Stimulated activated CD8-positive, alpha-beta memory T cell treated with anti-CD3 and anti-CD28 coated beads, Interleukin-4, amount 100 ng/mL, for 1 hour (primary cell): ENCODE data around the gene HRAS.
"Not testable (repeated sequence)": the region's sequence is repeated elsewhere in the genome, so short reads cannot be mapped to it uniquely, and the experiment has no call there.

Experiments used
- DNase-seq, 2 donors: peaks; one replicate each; pipeline ENCODE4 v3.0.0-alpha.2; 2020; ENCODE audit warnings: low read depth in 2 of 2, low spot score in 1 of 2

HRAS gene

DNA sequence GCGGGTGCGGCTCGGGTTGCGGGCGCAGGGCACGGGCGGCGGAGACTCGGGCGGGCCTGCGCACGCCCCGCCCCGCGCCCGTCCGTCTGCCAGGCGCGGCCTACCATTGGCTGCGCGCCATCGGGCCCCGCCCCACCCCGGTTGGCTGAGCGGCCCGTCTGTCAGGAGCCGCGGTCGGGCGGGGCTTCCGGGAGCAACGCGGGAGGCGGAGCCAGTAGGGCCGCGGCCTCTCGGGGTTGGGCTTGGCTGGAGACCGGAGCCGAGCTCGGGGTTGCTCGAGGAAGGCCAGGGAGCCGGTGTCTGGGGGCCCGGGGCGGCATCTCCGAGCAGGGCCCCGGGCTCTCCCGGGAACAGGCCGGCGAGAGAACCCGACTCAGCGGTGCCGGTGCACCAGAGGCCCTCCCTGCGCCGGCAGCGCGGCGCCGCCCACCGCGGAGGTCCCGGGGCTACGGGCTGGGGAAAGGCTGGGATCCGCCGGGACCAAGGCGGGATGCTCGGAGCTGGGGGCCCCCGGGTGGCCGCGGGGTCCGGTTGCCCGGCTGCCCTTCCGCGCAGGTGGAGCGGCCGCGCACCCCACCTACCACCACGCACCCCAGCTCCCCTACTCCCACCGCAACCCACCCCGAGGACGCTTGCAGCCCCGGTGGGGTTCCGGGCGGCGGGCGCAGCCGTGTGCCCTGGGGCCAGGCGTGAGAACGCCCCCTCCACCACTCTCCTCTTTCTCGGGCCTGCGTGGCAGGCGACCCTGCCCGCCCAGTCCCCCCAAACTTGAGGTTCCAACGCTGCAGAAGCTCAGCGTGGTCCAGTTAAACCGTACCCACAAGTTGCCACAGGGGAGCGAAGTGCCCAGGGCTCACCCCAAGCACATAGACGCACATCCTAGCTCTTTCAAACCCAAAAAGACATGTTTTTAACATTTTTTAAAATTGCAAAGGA lies at the start of gene HRAS:
Gene HRAS, minus strand, starts transcription at position 58 of the 936 bp plus-strand sequence.
- DNase-seq, result peak; percentile 80 to 92

DNA sequence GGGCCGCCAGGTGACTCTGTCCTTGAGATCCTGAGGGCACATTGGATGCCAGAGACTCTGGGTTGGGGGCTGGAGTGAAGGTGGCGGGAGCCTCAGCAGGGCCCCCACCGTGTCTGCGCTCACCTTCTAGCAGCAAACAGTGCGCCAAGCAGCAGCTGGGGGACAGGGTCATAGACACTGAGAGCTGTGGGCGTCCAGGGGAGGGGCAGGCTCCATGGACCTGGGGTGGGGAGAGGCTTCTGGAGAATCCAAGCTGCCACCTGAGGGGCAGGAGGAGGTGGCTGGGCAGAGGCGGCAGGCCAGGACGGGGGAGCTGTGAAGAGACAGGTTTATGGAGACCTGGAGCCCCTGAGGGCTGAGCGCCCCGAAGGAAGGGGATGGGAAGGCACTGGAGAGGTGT lies 48.9 kb upstream of the HRAS start:
- DNase-seq, result no peak

DNA sequence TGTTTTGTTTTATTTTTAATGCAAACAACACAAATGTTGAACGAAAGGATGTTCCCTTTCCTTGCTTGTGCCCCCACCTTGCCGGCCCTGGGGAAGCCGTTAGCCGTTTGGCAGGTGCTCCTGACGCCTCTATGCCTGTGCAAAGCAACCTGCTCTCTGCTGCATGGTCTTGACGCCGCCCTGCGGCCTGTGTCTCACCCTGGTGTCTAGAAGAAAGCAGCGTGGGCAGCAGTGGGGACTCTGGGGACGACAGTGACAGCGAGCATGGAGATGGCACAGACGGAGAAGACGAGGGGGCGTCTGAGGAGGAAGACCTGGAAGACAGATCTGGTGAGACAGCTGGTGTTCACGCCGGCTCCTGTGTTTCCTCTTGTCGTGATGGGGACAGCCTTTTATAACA lies 46.4 kb upstream of the HRAS start:
- DNase-seq, result no peak

DNA sequence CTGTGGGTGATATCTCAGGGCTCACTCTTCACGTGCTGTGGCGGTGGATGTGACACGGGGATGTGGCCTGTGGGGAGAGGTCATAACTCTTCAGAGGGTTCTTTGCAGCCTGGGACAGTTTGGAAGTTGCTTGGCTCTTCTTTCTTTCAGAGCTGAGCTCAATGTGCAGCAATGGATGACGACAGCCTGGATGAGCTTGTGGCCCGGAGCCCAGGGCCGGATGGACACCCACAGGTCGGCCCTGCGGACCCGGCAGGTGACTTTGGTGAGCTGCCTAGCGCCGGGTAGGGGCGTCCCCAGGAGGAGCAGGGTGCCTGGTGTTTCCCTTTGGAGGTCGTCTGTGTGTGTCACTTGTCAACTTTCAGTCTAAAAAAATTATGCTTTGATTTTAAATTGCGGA lies 46.0 kb upstream of the HRAS start:
- DNase-seq, result no peak

DNA sequence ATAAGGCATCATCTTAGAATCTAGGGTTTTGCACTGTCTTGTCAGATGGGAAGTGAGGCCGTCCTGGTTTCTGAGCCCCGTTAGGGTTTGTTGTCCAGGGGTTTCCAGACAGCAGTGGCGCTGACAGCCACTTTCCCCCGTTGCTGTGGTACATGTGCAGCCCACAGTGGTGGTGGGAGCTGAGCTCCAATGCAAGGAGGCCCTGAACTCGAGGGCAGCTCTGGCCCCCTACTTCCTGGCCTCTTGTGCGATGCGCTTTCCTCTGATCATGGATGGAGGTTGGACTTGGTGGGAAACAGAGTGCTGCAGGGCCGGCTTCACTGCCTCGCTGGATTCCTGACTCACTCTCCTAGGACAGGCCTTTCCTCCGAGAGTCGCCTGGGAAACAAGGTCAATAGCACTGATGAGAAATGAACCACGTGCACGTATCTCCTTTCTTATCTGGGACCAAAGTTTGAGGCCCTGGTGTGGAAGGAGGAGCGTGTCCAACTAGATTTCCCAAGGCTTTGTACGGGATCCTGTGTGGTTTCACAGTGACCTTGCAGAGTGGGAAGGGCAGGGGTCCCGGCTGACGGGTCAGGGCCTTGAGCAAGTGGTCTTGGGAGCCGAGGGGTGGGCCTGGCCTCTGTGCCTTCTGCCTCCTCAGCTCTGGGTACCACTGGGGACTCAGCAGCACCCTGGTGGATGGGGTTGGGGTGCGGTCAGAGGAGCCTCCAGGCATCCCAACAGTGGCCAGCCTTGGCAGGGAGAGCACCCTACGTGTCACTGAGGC lies 44.6 kb upstream of the HRAS start:
- no peak for DNase-seq

DNA sequence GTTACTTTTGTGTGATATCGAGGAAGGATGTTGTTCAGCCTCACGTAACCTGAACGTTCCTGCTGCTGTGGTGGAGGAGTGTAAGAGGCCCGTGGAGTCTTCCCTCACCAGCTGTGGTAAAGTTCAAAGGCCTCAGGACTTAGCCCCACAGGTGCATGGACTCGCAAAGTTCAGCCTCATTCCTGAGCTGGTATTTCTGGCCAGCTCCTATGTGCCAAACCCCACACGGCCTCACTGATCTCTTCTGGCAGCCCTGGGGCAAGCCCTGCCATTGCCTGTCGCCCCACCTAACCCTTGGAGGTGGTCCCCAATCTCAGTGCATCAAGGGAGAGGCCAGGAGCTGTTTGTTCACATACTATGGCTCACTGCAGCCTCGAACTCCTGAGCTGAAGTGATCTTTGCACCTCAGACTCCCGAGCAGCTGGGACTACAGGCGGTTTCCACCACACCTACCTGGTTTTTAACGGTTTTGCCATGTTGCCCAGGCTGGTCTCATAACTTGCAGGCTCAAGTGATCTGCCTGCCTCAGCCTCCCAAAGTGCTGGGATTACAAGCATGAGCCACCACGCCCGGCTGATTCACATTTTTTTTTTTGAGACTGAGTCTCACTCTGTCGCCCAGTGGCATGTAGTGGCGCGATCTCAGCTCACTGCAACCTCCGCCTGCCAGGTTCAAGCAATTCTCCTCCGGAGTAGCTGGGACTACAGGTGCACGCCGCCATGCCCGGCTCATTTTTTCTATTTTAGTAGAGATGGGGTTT lies 43.1 kb upstream of the HRAS start:
- DNase-seq, result no peak

DNA sequence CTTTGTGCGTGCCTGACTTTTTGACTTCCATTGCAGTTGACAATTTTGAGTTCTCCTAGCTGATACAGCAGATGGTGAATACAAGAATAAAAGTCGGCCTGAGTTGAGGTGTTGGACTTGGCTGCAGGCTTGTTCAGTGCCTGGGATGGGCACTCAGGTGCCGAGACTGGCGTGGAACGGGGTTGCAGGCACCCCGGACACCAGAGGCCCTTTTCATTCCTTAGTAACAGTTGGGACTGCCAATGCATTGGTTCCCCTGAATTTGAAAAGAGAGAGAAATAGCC lies 42.2 kb upstream of the HRAS start:
- DNase-seq, result no peak

DNA sequence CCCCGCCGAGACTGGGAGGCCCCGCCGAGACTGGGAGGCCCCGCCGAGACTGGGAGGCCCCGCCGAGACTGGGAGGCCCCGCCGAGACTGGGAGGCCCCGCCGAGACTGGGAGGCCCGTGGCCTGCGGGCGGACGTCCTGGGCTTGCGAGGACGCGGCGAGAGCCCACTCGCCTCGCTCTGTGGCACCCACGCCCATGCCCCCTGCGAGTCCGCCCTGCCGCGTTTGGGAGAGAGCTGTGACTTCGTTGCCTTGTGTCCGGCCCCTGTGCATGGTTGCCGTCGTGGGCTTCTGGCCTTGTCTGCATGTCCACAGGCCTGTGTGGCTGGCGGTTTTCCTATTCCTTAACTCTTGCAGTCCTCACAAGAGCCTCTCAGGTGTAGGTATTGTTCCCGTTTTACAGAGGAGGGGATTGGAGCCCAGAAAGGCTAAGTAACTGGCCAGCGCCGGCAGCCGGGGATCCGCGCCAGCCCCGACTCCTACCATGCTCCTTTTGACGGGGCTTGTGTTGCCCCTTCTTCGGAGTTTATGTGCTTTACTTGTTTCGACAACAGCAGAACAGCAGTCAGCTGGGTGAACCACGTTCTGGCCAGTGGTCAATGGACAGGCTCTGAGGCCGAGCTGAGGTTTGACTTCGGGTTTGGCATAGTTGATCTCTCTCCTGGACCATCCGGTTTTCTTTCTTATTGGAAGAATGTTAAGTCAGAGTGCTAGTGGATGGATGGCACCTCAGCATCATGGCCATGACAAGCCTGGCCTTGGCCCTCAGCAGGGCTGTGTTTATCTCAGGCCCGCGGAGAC lies 41.6 kb upstream of the HRAS start:
- DNase-seq, result no peak

DNA sequence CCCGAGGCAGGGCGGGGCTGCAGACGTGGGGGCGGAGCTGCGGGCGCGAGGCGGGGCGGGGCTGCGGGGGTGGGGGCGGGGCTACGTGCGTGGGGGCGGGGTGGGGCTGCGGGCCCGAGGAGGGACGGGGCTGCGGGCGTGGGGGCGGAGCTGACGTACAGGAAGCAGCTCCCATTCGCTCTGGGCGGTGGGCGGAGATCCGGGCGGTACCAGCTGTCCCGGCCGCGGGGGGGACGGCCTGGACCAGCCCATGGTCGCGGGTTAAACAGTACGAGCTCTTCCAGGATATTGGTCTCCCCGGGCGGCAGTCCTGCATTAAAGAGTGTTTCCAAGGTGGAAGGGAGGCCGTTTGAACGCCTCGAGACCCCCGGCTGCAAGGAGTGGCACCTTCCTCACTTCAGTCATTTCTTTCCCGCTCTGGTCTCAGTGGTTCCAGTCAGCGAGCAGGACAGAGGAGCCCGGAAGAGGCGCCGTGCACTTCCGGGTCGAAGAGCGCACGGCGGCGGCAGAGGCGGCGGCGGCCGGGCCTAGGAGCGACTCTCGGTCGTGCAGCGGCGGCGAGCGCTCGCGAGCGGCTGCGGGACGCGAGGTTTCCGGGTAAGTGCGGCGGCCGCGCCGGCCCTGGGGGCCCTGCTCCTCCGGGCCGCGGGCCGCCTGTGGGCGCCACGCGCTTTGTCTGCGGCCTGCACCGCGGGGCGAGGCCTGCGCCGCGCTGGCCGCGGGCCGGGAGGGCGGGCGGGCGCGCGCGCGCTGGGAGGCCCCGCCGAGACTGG lies 40.8 kb upstream of the HRAS start, which contains the start of gene PHRF1:
Gene PHRF1, plus strand, starts transcription at position 475 of the 773 bp plus-strand sequence. CDS start 5,043 bp downstream, outside the sequence.
- peak; percentile 88 to 94 for DNase-seq

DNA sequence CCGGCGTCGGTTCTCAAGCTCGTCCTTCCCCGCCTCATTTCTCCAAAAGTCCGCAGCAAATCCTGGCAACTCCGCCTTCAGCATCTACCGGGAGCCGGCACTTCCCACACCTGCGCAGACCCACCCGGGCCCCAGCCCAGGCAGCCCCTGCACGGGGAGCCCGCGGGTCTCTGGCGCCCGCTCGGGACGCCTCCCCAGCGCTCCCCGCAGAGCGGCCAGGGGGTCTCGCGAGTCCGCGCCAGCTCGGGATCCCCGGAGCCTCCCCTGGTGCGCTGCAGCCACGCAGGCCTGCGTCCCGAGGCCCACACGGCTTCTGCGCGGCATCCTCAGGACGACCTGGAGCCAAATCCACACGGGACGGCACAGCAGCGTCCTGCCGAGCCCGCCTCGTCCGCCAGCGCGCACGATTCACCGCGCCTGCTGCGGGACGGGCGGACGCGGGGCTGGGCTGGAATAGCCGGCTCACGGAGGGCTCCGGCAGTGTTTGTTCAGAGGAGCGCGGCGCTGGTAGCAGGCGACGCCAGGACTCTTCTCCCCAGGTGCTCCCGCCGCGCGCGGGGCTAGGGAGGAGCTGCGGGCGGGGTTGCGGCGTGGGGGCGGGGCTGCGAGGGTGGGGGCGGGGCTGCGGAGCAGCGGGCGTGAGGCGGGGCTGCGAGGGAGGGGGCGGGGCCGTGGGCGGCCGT lies 40.1 kb upstream of the HRAS start:
- DNase-seq, result no peak

DNA sequence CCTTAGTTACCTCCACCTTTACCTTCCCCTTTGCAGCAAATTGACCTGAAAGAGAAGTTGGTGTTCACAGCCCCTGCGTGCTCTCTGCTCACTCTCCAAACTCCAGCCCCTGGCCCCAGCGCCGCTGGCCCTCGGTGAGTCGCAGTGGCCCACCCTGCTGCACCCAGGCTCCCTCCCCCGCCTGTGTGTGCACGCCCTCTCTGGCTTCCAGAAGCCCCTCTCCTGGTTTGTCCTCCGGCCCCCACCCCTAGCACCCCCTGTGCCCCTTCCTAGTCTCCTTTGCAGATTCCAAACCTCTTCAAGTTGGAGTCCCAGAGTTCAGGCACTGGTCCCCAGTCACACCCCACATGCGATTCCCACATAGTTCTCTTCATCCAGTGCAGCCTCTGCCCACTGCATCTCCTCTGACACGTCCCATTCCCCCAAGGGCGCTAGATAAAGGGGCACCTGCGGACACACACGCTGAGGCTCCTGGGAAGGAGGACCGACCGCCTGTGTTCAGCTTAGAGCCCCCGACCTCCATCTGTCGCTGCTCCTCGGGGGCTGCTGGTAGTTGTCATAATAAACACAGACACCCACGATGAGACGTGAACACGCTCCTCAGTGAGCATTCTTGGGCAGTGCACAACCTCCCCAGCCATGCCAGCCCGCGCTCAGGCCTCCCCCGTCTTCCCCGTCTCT lies 39.4 kb upstream of the HRAS start:
- no peak for DNase-seq

DNA sequence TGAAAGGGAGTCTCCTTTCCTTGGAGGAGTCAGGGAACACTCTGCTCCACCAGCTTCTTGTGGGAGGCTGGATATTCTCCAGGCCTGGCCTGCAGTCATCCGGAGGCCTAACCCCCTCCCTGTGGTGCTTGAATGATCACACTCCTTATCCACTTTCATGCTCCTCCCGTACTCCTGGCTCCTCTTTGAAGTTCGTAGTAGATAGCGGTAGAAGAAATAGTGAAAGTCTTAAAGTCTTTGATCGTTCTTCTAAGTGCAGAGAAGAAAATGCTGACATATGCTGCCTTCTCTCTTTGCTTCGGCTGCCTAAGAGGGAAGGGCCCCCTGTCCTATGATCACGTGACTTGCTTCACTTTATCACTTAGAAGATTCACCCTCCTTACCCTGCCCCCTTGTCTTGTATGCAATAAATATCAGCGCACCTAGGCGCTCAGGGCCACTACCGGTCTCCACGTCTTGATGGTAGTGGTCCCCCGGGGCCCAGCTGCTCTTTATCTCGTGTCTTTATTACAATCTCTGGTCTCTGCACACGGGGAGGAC lies 38.7 kb upstream of the HRAS start:
- DNase-seq, result not testable (repeated sequence)

DNA sequence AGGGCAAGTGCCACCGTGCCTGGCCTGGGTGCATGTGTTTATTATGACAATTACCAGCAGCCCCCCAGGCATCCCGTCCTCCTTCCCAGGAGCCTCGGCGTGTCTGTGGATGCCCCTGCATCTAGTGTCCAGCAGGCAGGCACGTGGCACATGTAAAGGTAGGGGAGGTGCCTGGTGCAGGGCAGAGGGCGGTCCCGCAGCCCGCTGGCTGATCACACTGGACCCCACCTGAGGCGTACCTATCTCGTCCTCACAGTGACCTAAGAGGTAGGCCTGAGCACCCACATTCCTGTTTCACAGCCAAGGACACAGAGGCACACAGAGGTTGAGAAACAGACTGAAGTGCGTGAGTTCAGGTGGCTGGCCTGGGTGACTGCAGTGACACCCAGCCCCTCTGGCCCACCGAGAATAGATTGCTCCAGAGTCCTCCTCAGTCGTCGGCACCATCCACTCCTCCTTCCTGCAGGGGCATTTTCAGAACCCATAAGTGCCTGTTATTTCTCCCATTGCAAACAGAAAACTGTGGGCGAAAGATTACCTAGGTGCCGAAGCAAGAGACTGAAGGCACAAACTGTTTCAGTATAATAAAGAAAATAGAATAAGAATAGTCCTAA lies 37.9 kb upstream of the HRAS start:
- no peak for DNase-seq

DNA sequence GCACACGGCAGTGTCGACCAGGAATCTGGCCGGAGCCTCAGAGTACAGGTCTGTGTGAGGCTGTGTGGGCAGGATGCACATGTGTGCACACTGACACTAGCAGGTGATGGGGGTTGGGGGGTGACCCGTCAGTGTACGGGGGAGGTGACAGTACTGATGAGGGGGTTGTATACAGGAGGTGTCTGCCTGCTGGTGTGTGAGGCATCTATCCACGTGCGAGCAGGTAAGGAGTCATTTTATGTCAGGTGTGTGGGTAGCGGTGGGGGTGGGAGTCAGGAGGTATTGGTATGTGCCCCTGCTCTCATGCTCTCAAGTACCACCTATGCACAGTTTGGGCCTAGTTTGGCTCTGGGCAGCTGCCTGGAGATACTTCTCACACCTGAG lies 36.4 kb upstream of the HRAS start:
- DNase-seq, result no peak

DNA sequence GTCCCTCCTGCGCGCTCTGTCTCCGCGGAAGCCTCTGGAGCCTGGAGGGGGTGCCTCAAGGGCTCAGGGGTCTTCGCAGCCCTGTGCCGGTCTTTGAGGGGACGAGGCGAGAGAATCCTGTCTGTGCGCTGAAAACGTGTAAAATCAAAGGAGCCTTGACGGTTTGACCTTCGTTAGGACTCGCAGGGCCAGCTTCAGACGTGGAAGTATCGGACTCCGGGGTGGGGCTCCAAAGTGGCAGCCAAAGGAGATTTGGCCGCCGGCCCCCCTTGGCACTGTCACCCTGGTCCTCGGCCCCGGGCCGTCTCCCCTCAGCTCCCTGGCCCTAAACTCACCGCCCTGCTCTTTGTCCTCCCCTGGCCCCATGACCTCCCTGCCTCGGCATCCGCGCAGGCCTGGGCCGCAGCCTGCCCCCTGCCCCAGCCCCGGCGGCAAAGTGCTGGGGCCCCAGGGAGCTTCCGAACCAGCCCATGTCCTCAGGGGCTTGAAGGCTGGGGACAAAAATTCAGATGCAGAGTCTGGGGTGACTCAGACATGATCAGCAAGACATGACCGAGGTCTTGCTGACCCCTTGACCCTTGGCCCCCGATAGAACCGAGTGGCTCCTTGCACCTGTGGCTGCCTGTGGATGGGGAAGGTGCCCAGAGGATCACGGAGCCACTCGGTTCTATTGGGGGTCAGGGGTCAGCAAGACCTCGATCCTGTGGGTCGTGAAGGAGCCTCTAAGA lies 33.9 kb upstream of the HRAS start:
- DNase-seq, result no peak

DNA sequence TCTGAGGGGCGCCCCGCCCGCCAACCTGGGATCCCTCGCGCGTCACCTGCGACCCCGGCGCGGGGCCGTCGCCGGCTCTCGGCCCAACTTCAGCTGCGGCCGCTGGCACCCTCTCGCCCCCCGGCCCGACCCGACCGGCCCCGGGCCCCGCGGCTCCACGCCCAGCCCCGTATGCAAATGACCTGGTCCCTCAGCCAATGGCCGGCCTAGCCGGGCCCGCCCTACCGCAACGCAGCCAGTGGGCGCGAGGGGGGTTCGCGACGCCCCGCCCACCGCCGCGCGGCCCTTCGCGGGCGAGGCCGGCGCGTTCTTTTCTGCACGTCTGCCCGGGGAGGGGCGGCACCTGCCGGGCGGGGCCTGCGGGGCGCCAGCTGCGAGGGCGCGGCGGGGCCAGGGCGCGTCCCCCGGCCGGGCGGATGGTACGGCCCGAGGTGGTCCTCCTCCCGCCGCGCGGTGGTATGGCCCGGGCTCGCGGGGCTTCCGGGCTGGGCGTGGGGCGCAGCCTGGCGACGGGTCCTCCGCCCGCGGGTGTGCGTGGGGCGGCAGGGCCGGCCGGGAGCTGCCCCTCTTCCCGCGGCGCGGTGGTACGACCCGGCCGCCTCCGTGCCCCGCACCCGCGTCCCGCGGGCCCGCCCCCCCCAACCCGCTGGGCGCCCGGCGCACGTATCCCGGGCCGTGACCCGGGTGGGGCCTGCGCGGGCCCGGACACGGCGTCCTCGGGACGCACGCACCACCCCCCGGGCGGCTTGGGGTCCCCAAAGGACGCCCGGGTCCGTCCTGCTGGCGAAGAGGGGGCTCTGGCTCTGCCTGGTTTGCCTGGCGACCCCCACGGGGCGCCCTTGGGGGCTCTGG lies 33.2 kb upstream of the HRAS start:
- peak; percentile 71 to 83 for DNase-seq
